OCI-LY1 (cell line): ENCODE measurements around the gene ZNF384.

Experiments used
- H2AFZ ChIP-seq: fragments of 200-600 bp; sonication (generic), shearing (Covaris generic); 2 replicates; pipeline ENCODE4 v1.6.0; 2014; ENCODE audit warnings: antibody characterized with exemption, mild to moderate bottlenecking, low read length
- H3F3A ChIP-seq: fragments of 200-600 bp; sonication (generic), shearing (Covaris generic); 2 replicates; pipeline ENCODE4 v1.6.0; 2014; ENCODE audit warnings: mild to moderate bottlenecking, antibody characterized with exemption, low read length, moderate library complexity; ENCODE audit not compliant: insufficient read depth
- H3K27ac ChIP-seq: fragments of 200-600 bp; sonication (generic); 2 replicates; pipeline ENCODE4 v1.5.1; 2014; ENCODE audit warnings: low read length, mixed run types, mild to moderate bottlenecking, low read depth; ENCODE audit not compliant: poor library complexity, severe bottlenecking
- H3K27me3 ChIP-seq: fragments of 200-600 bp; sonication (generic); 2 replicates; pipeline ENCODE4 v1.6.0; 2014; ENCODE audit warnings: antibody characterized with exemption, mild to moderate bottlenecking, low read length, moderate library complexity; ENCODE audit not compliant: insufficient read depth
- H3K36me3 ChIP-seq: fragments of 200-600 bp; sonication (generic); 2 replicates; pipeline ENCODE4 v1.6.1; 2014; ENCODE audit warnings: mild to moderate bottlenecking, antibody characterized with exemption, low read length, moderate library complexity, mixed read lengths; ENCODE audit not compliant: insufficient read depth
- H3K4me1 ChIP-seq: fragments of 200-600 bp; sonication (generic); 2 replicates; pipeline ENCODE4 v1.5.1; 2014; ENCODE audit warnings: mild to moderate bottlenecking, low read length, moderate library complexity; ENCODE audit not compliant: insufficient read depth, severe bottlenecking
- H3K4me2 ChIP-seq: fragments of 200-600 bp; sonication (generic), shearing (Covaris generic); 2 replicates; pipeline ENCODE4 v1.6.1; 2014; ENCODE audit warnings: low read length
- H3K4me3 ChIP-seq: fragments of 200-600 bp; sonication (generic); 2 replicates; pipeline ENCODE4 v1.5.1; 2014; ENCODE audit warnings: low read length, low read depth, mild to moderate bottlenecking, mixed read lengths; ENCODE audit not compliant: poor library complexity, severe bottlenecking
- H3K79me2 ChIP-seq: fragments of 200-600 bp; shearing (Covaris generic); 2 replicates; pipeline ENCODE4 v1.6.1; 2016; ENCODE audit warnings: mixed run types, low read length, mixed read lengths; ENCODE audit not compliant: insufficient read depth
- H3K9ac ChIP-seq: fragments of 200-600 bp; sonication (generic), shearing (Covaris generic); 2 replicates; pipeline ENCODE4 v1.6.1; 2014; ENCODE audit warnings: mild to moderate bottlenecking, low read length, mixed read lengths
- H3K9me2 ChIP-seq: fragments of 200-600 bp; sonication (generic), shearing (Covaris generic); 2 replicates; pipeline ENCODE4 v1.6.1; 2014; ENCODE audit warnings: low read depth, mild to moderate bottlenecking, low read length, mixed read lengths
- H3K9me3 ChIP-seq: fragments of 200-600 bp; shearing (Covaris generic); 2 replicates; pipeline ENCODE4 v1.6.1; 2014; ENCODE audit warnings: low read length, mixed read lengths
- H4K20me1 ChIP-seq: fragments of 200-600 bp; sonication (generic), shearing (Covaris generic); 2 replicates; pipeline ENCODE4 v1.6.0; 2016; ENCODE audit warnings: mild to moderate bottlenecking, low read length; ENCODE audit not compliant: insufficient read depth
- CTCF ChIP-seq: fragments of 200-600 bp; sonication (generic), shearing (Covaris generic); IDR thresholded peaks from 2 replicates; pipeline ENCODE4 v1.5.1; 2017; ENCODE audit warnings: mild to moderate bottlenecking, antibody characterized with exemption, low read length, moderate library complexity, mixed read lengths
- EZH2 ChIP-seq: fragments of 200-600 bp; sonication (generic), shearing (Covaris generic); IDR thresholded peaks from 2 replicates; pipeline ENCODE4 v1.8.0; 2017; ENCODE audit warnings: borderline replicate concordance, mixed run types, mild to moderate bottlenecking, antibody characterized with exemption, low read length, moderate library complexity, mixed read lengths

The ZNF384 gene

GRCh38 chr12:6635856-6636531, 53.2 kb downstream of the ZNF384 start, which contains the start of gene LPAR5:
Gene LPAR5 (minus strand): TSS chr12:6635959. CDS start chr12:6621248, 14,711 bp downstream.
- Histone ChIP-seq H3K4me1 (peaks cover 83% of the 10 kb centered on the region), H3K4me3 (peak within 1 kb of the TSS; percentile 56), H3K4me2 (peak within 1 kb of the TSS; percentile 81)

GRCh38 chr12:6635375-6635855, 53.8 kb downstream of the ZNF384 start:
- H3K9me2 ChIP-seq: no peaks in the 10 kb centered on the region
- H3K27me3 ChIP-seq: no peaks in the 10 kb centered on the region
- H3F3A ChIP-seq: no peaks in the 10 kb centered on the region
- H4K20me1 ChIP-seq: no peaks in the 10 kb centered on the region
- H3K4me3 ChIP-seq: peak overlapping the region; percentile 56
- peaks cover 89% of the 10 kb centered on the region for H3K4me1 ChIP-seq
- no peak overlapping the region for H2AFZ ChIP-seq
- H3K27ac ChIP-seq: peak overlapping the region; percentile 95
- H3K79me2 ChIP-seq: no peaks in the 10 kb centered on the region
- H3K9ac ChIP-seq: peak overlapping the region; percentile 75
- H3K9me3 ChIP-seq: no peaks in the 10 kb centered on the region
- H3K36me3 ChIP-seq: no peaks in the 10 kb centered on the region
- TF ChIP-seq CTCF: no peak
- no peak for TF ChIP-seq EZH2
- peak overlapping the region; percentile 81 for H3K4me2 ChIP-seq

More at GRCh38 chr12:6635856-6636531, 53.2 kb downstream of the ZNF384 start, which contains the start of gene LPAR5:
- Histone ChIP-seq H3K9ac (peak within 1 kb of the TSS; percentile 75), H3K27me3 (no peaks in the 10 kb centered on the region), H3F3A (no peaks in the 10 kb centered on the region), H3K27ac (peak within 1 kb of the TSS; percentile 95), H3K36me3 (no peaks in the 10 kb centered on the region), H3K9me2 (no peaks in the 10 kb centered on the region), H3K9me3 (no peaks in the 10 kb centered on the region), H3K79me2 (no peaks in the 10 kb centered on the region), H2AFZ (no peak within 1 kb of the TSS), H4K20me1 (no peaks in the 10 kb centered on the region)
- no peak for TF ChIP-seq EZH2
- TF ChIP-seq CTCF: no peak

GRCh38 chr12:6632026-6632983, 56.9 kb downstream of the ZNF384 start:
- no peaks in the 10 kb centered on the region for H3K9me2 ChIP-seq
- H3F3A ChIP-seq: no peaks in the 10 kb centered on the region
- no peaks in the 10 kb centered on the region for H4K20me1 ChIP-seq
- H2AFZ ChIP-seq: no peak overlapping the region
- H3K4me3 ChIP-seq: peak overlapping the region; percentile 58
- H3K36me3 ChIP-seq: no peaks in the 10 kb centered on the region
- H3K27me3 ChIP-seq: no peaks in the 10 kb centered on the region
- peaks cover 79% of the 10 kb centered on the region for H3K4me1 ChIP-seq
- H3K9ac ChIP-seq: peak overlapping the region; percentile 70
- peak overlapping the region; percentile 95 for H3K27ac ChIP-seq
- H3K79me2 ChIP-seq: no peaks in the 10 kb centered on the region
- no peaks in the 10 kb centered on the region for H3K9me3 ChIP-seq
- H3K4me2 ChIP-seq: peak overlapping the region; percentile 59
- no peak for TF ChIP-seq CTCF
- TF ChIP-seq EZH2: no peak
